MV-4-11 (cell line): ENCODE data around the gene GTF2H2.
"Not testable (repeated sequence)": the region's sequence is repeated elsewhere in the genome, so short reads cannot be mapped to it uniquely, and the experiment has no call there.

Source experiments
- DNase-seq: peaks from one replicate; lab custom pipeline; 2025; lab: John Stamatoyannopoulos, UW

GTF2H2 gene

GRCh38 chr5:71067262-71067928, at the start of gene GTF2H2:
Gene GTF2H2 (minus strand): TSS chr5:71067676. CDS start chr5:71062763, 4,913 bp downstream.
- DNase-seq, result not testable (repeated sequence)

GRCh38 chr5:71109730-71110275, 42.3 kb upstream of the GTF2H2 start:
- not testable (repeated sequence) for DNase-seq

- DNase-seq, result not testable (repeated sequence)
Measured at GRCh38 chr5:71099996-71100395, 32.5 kb upstream of the GTF2H2 start.

- DNase-seq, result not testable (repeated sequence)
Measured at GRCh38 chr5:71097930-71098203, 30.4 kb upstream of the GTF2H2 start.

GRCh38 chr5:71097173-71097929, 29.9 kb upstream of the GTF2H2 start:
- DNase-seq, result not testable (repeated sequence)

- not testable (repeated sequence) for DNase-seq
Measured at GRCh38 chr5:71089773-71090172, 22.3 kb upstream of the GTF2H2 start.

GRCh38 chr5:71088754-71089153, 21.3 kb upstream of the GTF2H2 start:
- not testable (repeated sequence) for DNase-seq

GRCh38 chr5:71086145-71086544, 18.7 kb upstream of the GTF2H2 start:
- DNase-seq, result not testable (repeated sequence)

- DNase-seq, result not testable (repeated sequence)
Measured at GRCh38 chr5:71084280-71085063, 17.0 kb upstream of the GTF2H2 start.

GRCh38 chr5:71082898-71083297, 15.4 kb upstream of the GTF2H2 start:
- DNase-seq, result not testable (repeated sequence)

GRCh38 chr5:71082340-71082739, 14.9 kb upstream of the GTF2H2 start:
- not testable (repeated sequence) for DNase-seq

GRCh38 chr5:71061322-71061721, 6.2 kb downstream of the GTF2H2 start:
- not testable (repeated sequence) for DNase-seq

- DNase-seq, result not testable (repeated sequence)
Measured at GRCh38 chr5:71059426-71059825, 8.1 kb downstream of the GTF2H2 start.

- DNase-seq, result not testable (repeated sequence)
Measured at GRCh38 chr5:71044808-71045207, 22.7 kb downstream of the GTF2H2 start.

- not testable (repeated sequence) for DNase-seq
Measured at GRCh38 chr5:71044128-71044527, 23.3 kb downstream of the GTF2H2 start.

- not testable (repeated sequence) for DNase-seq
Measured at GRCh38 chr5:71031046-71031776, 36.3 kb downstream of the GTF2H2 start.

GRCh38 chr5:71025289-71025953, 42.1 kb downstream of the GTF2H2 start, which contains the start of gene NAIP:
Gene NAIP (minus strand): TSS chr5:71025339. CDS start chr5:71012915, 12,424 bp downstream.
- not testable (repeated sequence) for DNase-seq

- DNase-seq, result not testable (repeated sequence)
Measured at GRCh38 chr5:71020643-71021042, 46.8 kb downstream of the GTF2H2 start.

- not testable (repeated sequence) for DNase-seq
Measured at GRCh38 chr5:71018376-71019005, 49.0 kb downstream of the GTF2H2 start.

- DNase-seq, result no peak
Measured at GRCh38 chr5:71014176-71014575, 53.3 kb downstream of the GTF2H2 start.
